Gastroesophageal sphincter (tissue), 3 donors: ENCODE data around the gene FGF10.

ENCODE experiments used
- CTCF ChIP-seq, 4 experiments: fragments of 200-600 bp in 2 of 4; fragments of 450-650 bp in 2 of 4; sonication (generic) in 1 of 4; IDR thresholded peaks; one replicate each; pipeline ENCODE4 v1.5.1; 2017 to 2019; ENCODE audit warnings: antibody characterized with exemption in 4 of 4, mild to moderate bottlenecking in 2 of 4, moderate library complexity in 2 of 4
- POLR2A ChIP-seq, 2 donors: fragments of 450-650 bp; IDR thresholded peaks; one replicate each; pipeline ENCODE4 v1.6.1; 2017; ENCODE audit warnings: antibody characterized with exemption in 2 of 2, mild to moderate bottlenecking in 2 of 2, moderate library complexity in 1 of 2

- TF ChIP-seq CTCF (IDR thresholded peaks at IDR 0.05) = no peak
- no peak for TF ChIP-seq POLR2A (IDR thresholded peaks at IDR 0.05)
Measured at GRCh38 chr5:44377057-44377456, 12.2 kb downstream of the FGF10 start.
